Pancreas (tissue), 10 donors: ENCODE data around the gene ATP8B1. TPM values are rescaled to one million over a fixed set of nuclear protein-coding genes. Genes with fewer than 3 reads are reported as not detected.
"Not testable (repeated sequence)": the region's sequence is repeated elsewhere in the genome, so short reads cannot be mapped to it uniquely, and the experiment has no call there.

Source experiments
- ATAC-seq, 4 donors: fragments of 200-7000 bp; cut with Tn5 transposase; one replicate each; pipeline versions ENCODE4 v1.8.0 to v1.9.1; 2020; ENCODE audit warnings: mild to moderate bottlenecking in 4 of 4, moderate library complexity in 4 of 4
- DNase-seq, 6 donors: peaks; one replicate each; pipeline ENCODE4 v3.0.0-alpha.2; 2020
- FAIRE-seq: peaks from 2 replicates; lab custom pipeline; 2012; peaks lifted over from hg19 to GRCh38; lab: Jason Lieb, UNC
- H3K27ac ChIP-seq, 4 donors: fragments of 200-600 bp; sonication (generic); 1 replicate in 3 of 4; 2 replicates in 1 of 4; pipeline versions ENCODE4 v1.5.0 to v1.8.0; 2020
- H3K27me3 ChIP-seq, 4 donors: fragments of 200-600 bp; one replicate each; pipeline ENCODE4 v1.8.0; 2021
- H3K36me3 ChIP-seq, 3 donors: fragments of 200-600 bp; sonication (generic) in 1 of 3; one replicate each; pipeline versions ENCODE4 v1.5.0 to v1.8.0; 2020 to 2021
- H3K4me1 ChIP-seq, 3 donors: fragments of 200-600 bp; one replicate each; pipeline ENCODE4 v1.8.0; 2021
- H3K4me3 ChIP-seq, 4 donors: fragments of 200-600 bp; sonication (generic) in 2 of 4; one replicate each; pipeline versions ENCODE4 v1.5.0 to v1.8.0; 2020 to 2021
- H3K9me3 ChIP-seq, 4 donors: fragments of 200-600 bp; one replicate each; pipeline ENCODE4 v1.8.0; 2021
- WGBS, 2 donors: extraction: QIAGEN DNeasy Blood & Tissue Kit; methylation state at CpG; one replicate each; pipeline ENCODE4 v1.1.7; 2013; 5-methylcytosine and 5-hydroxymethylcytosine counted together
- intact Hi-C, 3 donors: fragments of 100-400 bp; cut with DNase I; formaldehyde crosslinking; loops; one replicate each; pipeline versions ENCODE4 v1.11.1 to v1.14.2; 2022
- polyA plus RNA-seq, 2 donors: library from polyadenylated mRNA; stranded (reverse); fragments of 200-250 nt; gene quantifications; one replicate each; pipeline ENCODE4 v1.2.3, GENCODE V29; 2013
- total RNA-seq, 6 donors: library from RNA; stranded (reverse); fragmentation: NEBNext Ultra II Directional in 4 of 6; extraction: Animal tissue kit (Norgen Biotek cat#: 25700) in 4 of 6; gene quantifications; one replicate each; pipeline versions ENCODE4 v1.2.1 to v1.2.4, GENCODE V29; 2021 to 2023
- TF ChIP-seq, protein P1 (sequence below), 4 donors: fragments of 200-600 bp; sonication (generic) in 3 of 4; IDR thresholded peaks; one replicate each; pipeline versions ENCODE4 v1.5.0 to v1.8.0; 2021; ENCODE audit warnings: antibody characterized with exemption in 4 of 4
- donor health status: healthy with polysubstance abuse.
- donor health status: DM: no; HTN: no; CAD: no; lungs with moderate emphysema.
- donor health status: DM: no; HTN: no; CAD: no.
- donor health status: control.
- donor health status: control.
- donor health status: Bipolar disorder and iron deficiency.
- donor health status: DM: yes; HTN: yes; CAD: no.
- donor health status: DM: no; HTN: no; CAD: no.
- donor health status: DM: no; HTN: no; CAD: no.
- donor health status: DM: yes; HTN: yes; CAD: no.

The ATP8B1 gene
- total and polyA plus RNA-seq, 8 donors: 8.0 to 44.8 (median 36.9) TPM

DNA sequence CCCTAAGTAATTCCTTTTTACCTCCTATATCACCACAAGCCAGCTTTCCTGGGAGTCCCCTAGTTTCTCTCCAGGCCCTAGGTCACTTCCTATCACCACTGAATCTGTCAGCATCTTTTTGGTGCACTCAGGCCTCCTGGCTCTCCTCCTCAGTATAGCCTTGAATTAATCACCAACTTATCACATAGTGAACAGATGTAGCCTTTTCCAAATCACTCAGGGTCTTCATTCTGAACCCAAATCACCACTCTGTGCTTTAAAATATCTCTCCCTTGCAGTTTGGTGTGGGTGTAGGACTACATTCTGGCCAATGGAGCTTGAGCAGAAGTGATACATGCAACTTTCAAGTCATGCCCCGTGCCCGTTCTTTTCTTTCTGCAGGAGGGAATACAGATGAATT, 29.6 kb upstream of the ATP8B1 start:
- H3K36me3 ChIP-seq: no peaks in the 10 kb centered on the region
- FAIRE-seq (no peak), ATAC-seq (no peak), DNase-seq (no peak)
- intact Hi-C loops: no loop called here
- no peak overlapping the region for H3K4me3 ChIP-seq
- H3K4me1 ChIP-seq: no peaks in the 10 kb centered on the region
- 96 to 98% methylated on average over 2 of the region's 2 CpGs for WGBS, 2 donors
- H3K9me3 ChIP-seq: no peaks in the 10 kb centered on the region
- TF ChIP-seq, protein P1, sequence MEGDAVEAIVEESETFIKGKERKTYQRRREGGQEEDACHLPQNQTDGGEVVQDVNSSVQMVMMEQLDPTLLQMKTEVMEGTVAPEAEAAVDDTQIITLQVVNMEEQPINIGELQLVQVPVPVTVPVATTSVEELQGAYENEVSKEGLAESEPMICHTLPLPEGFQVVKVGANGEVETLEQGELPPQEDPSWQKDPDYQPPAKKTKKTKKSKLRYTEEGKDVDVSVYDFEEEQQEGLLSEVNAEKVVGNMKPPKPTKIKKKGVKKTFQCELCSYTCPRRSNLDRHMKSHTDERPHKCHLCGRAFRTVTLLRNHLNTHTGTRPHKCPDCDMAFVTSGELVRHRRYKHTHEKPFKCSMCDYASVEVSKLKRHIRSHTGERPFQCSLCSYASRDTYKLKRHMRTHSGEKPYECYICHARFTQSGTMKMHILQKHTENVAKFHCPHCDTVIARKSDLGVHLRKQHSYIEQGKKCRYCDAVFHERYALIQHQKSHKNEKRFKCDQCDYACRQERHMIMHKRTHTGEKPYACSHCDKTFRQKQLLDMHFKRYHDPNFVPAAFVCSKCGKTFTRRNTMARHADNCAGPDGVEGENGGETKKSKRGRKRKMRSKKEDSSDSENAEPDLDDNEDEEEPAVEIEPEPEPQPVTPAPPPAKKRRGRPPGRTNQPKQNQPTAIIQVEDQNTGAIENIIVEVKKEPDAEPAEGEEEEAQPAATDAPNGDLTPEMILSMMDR (IDR thresholded peaks at IDR 0.05): no peak
- no peaks in the 10 kb centered on the region for H3K27me3 ChIP-seq
- no peak overlapping the region for H3K27ac ChIP-seq

GRCh38 chr18:57831597-57832377, 28.7 kb upstream of the ATP8B1 start:
- TF ChIP-seq, protein P1 (IDR thresholded peaks at IDR 0.05): no peak
- no peak for FAIRE-seq
- H3K27me3 ChIP-seq: no peaks in the 10 kb centered on the region
- H3K4me1 ChIP-seq: no peaks in the 10 kb centered on the region
- no peak for ATAC-seq
- H3K9me3 ChIP-seq: no peaks in the 10 kb centered on the region
- 94% methylated on average over 14 of the region's 14 CpGs for WGBS, 2 donors
- no peak overlapping the region for H3K4me3 ChIP-seq
- intact Hi-C loops: no loop called here
- no peak overlapping the region for H3K27ac ChIP-seq
- DNase-seq: no peak
- no peaks in the 10 kb centered on the region for H3K36me3 ChIP-seq

DNA sequence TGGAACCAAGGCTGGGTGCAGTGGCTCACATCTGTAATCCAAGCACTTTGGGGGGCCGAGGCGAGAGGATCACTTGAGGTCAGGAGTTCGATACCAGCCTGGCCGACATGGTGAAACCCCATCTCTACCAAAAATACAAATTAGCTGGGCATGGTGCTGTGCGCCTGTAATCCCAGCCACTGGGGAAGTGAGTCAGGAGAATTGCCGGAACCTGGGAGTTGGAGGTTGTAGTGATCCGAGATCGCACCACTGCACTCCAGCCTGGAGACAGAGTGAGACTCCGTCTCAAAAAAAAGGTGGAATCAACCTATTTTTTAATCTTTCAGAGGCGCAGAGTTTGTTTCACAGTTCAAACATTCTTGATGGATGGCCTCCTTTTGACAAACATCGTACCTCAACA, 24.5 kb upstream of the ATP8B1 start:
- intact Hi-C loops: no loop called here
- H3K9me3 ChIP-seq: no peaks in the 10 kb centered on the region
- no peak overlapping the region for H3K27ac ChIP-seq
- no peaks in the 10 kb centered on the region for H3K4me1 ChIP-seq
- no peak for DNase-seq
- H3K36me3 ChIP-seq: no peaks in the 10 kb centered on the region
- WGBS, 2 donors: 83 to 85% methylated on average over 11 of the region's 11 CpGs
- H3K4me3 ChIP-seq: no peak overlapping the region
- no peak for ATAC-seq
- FAIRE-seq: no peak
- no peaks in the 10 kb centered on the region for H3K27me3 ChIP-seq
- TF ChIP-seq, protein P1 (IDR thresholded peaks at IDR 0.05): no peak

DNA sequence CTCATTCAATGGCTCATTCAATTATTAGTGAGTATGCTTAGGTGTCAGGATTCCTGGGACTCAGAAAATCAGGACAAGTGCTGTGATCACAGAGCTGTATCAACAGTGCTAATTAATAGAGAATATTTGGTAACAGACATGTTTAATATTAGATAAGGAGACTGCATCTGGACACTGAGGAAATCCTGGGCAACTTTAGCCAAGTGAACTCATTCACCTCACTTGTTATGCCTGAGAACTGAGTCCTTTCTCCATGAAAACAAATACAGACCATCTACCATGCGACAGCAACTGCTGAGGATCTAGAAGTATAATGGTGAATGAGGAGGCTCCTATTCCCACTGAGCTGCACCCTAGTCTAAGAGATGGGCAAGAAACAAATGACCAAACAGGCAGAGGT, 23.1 kb upstream of the ATP8B1 start:
- Histone ChIP-seq H3K36me3 (no peaks in the 10 kb centered on the region), H3K4me1 (no peaks in the 10 kb centered on the region), H3K27ac (no peak overlapping the region), H3K9me3 (no peaks in the 10 kb centered on the region), H3K27me3 (no peaks in the 10 kb centered on the region), H3K4me3 (no peak overlapping the region)
- ATAC-seq: no peak
- intact Hi-C loops: no loop called here
- 92 to 100% methylated on average over 1 of the region's 1 CpG for WGBS, 2 donors
- FAIRE-seq: no peak
- TF ChIP-seq, protein P1 (IDR thresholded peaks at IDR 0.05): no peak
- no peak for DNase-seq

- Histone ChIP-seq H3K27ac (peak overlapping the region; percentile 35 to 78 (median 56)), H3K4me1 (peaks cover 4 to 12% (median 10%) of the 10 kb centered on the region in 3 donors)
- H3K36me3 ChIP-seq, intact Hi-C loops, H3K4me3 ChIP-seq, FAIRE-seq, H3K27me3 ChIP-seq, DNase-seq, H3K9me3 ChIP-seq: not testable (repeated sequence)
- WGBS, 2 donors: 79 to 91% methylated on average over 2 of the region's 2 CpGs
- peak in 1 of 4 donors; percentile 10 for ATAC-seq
These were observed 17.5 kb upstream of the ATP8B1 start for GRCh38 chr18:57820583-57820982.
